ENCODE measurements around the gene COPS3.

The COPS3 gene

GRCh38 chr17:17300624-17301568 lies 19.9 kb upstream of the COPS3 start:
- TF ChIP-seq CTCF (conservative IDR thresholded peaks at IDR 0.05; ENCODE audit: low read depth, low read length) = no peak
- H3K4me3 ChIP-seq (ENCODE audit: low read depth, low read length) = peak overlapping the region; percentile 56
- peak; percentile 53 for DNase-seq (ENCODE audit: low read depth)

- no peak for TF ChIP-seq CTCF (conservative IDR thresholded peaks at IDR 0.05; ENCODE audit: low read depth, low read length)
- DNase-seq (ENCODE audit: low read depth) = no peak
- no peak overlapping the region for H3K4me3 ChIP-seq (ENCODE audit: low read depth, low read length)
Measured at GRCh38 chr17:17298108-17298507, 17.1 kb upstream of the COPS3 start.

DNA sequence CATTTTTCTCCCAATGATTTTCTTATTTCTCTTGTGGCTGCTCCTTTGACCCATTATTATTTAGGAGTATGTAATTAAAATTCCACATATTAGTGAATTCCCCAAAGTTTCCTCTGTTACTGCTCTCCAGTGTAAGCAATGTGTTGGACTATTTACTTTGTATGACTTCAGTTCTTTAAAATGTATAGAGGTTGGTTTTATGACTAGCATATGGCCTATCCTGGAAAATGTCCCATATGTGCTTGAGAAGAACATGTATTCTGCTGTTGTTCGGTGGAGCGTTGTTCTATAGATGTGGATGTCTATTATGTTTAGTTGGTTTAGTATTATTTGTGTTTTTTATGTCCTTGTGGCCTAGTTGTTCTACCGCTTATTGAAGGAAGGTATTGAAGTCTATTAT lies 16.2 kb upstream of the COPS3 start:
- no peak for TF ChIP-seq CTCF (conservative IDR thresholded peaks at IDR 0.05; ENCODE audit: low read depth, low read length)
- H3K4me3 ChIP-seq (ENCODE audit: low read depth, low read length) = no peak overlapping the region
- DNase-seq (ENCODE audit: low read depth) = no peak

- DNase-seq (ENCODE audit: low read depth) = no peak
Measured at GRCh38 chr17:17295141-17295540, 14.1 kb upstream of the COPS3 start.

GRCh38 chr17:17289701-17290100 lies 8.7 kb upstream of the COPS3 start:
- no peak for DNase-seq (ENCODE audit: low read depth)
- no peak for TF ChIP-seq CTCF (conservative IDR thresholded peaks at IDR 0.05; ENCODE audit: low read depth, low read length)

More at GRCh38 chr17:17295141-17295540, 14.1 kb upstream of the COPS3 start:
- no peak overlapping the region for H3K4me3 ChIP-seq (ENCODE audit: low read depth, low read length)
- no peak for TF ChIP-seq CTCF (conservative IDR thresholded peaks at IDR 0.05; ENCODE audit: low read depth, low read length)

DNA sequence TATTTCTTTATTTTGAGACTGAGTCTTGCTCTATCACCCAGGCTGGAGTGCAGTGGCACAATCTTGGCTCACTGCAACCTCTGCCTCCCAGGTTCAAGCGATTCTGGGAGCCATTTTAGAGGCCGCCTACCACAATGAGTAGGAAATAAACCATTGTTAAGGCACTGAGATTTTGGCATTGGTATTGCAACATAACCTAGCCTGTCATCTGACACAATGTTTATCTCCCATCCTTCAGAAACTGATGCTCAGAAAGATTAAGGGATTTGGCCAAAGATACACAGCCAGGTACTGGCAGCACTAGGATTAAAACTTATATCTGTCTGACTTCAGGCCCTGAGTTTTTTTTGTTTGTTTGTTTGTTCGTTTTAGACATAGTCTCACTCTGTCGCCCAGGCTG lies 8.0 kb upstream of the COPS3 start:
- TF ChIP-seq CTCF (conservative IDR thresholded peaks at IDR 0.05; ENCODE audit: low read depth, low read length) = no peak
- H3K4me3 ChIP-seq (ENCODE audit: low read depth, low read length) = no peak overlapping the region
- DNase-seq (ENCODE audit: low read depth) = no peak

More at GRCh38 chr17:17289701-17290100, 8.7 kb upstream of the COPS3 start:
- no peak overlapping the region for H3K4me3 ChIP-seq (ENCODE audit: low read depth, low read length)

DNA sequence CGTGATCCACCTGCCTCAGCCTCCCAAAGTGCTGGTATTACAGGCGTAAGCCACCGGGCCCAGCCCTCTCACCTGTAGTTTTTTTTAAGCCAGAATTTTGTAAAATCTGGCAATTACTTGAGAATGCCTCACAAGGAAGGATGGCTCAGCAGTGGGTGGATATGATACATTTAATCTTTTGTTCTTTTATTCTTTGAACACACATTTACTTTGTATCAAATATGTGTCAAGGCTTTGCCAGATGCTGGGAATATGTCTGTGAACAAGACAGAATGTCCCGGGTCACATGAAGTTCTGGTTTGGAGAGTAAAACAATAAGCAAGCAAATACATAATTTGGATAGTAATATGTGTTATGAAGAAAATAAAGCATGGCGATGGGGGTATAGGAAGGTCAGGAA lies 4.9 kb upstream of the COPS3 start:
- TF ChIP-seq CTCF (conservative IDR thresholded peaks at IDR 0.05; ENCODE audit: low read depth, low read length) = no peak

More for the DNA sequence above, 4.9 kb upstream of the COPS3 start:
- H3K4me3 ChIP-seq (ENCODE audit: low read depth, low read length) = no peak overlapping the region
- DNase-seq (ENCODE audit: low read depth) = no peak
